Measurements from ENCODE around the gene ITPKB. TPM values are rescaled to one million over a fixed set of nuclear protein-coding genes. Genes with fewer than 3 reads are reported as not detected.

Gene ITPKB
- total RNA-seq, 1 donor from 2014 or later, result 19.4 TPM

- DNase-seq (ENCODE audit: low read depth in 2 of 2), result peak; percentile 34 to 40
Observed at GRCh38 chr1:226584164-226584563, 154.9 kb downstream of the ITPKB start.

- DNase-seq (ENCODE audit: low read depth in 2 of 2), result no peak
Observed at GRCh38 chr1:226582966-226583365, 156.1 kb downstream of the ITPKB start.

Other genes with a start within 250 kb of the ITPKB start
- gene STUM, start 190.5 kb downstream of the ITPKB start, total RNA-seq, result under 0.01 and 0.20 TPM in 2 replicates
- 36.4 and 104 TPM in 2 replicates for gene PSEN2, start 131.3 kb upstream of the ITPKB start, total RNA-seq
- 14.2 and 33.3 TPM in 2 replicates for gene COQ8A, start 201.0 kb upstream of the ITPKB start, total RNA-seq

Measured in lung microvascular endothelial cell (primary cell).